ENCODE data around the gene SPATC1L.

DNA sequence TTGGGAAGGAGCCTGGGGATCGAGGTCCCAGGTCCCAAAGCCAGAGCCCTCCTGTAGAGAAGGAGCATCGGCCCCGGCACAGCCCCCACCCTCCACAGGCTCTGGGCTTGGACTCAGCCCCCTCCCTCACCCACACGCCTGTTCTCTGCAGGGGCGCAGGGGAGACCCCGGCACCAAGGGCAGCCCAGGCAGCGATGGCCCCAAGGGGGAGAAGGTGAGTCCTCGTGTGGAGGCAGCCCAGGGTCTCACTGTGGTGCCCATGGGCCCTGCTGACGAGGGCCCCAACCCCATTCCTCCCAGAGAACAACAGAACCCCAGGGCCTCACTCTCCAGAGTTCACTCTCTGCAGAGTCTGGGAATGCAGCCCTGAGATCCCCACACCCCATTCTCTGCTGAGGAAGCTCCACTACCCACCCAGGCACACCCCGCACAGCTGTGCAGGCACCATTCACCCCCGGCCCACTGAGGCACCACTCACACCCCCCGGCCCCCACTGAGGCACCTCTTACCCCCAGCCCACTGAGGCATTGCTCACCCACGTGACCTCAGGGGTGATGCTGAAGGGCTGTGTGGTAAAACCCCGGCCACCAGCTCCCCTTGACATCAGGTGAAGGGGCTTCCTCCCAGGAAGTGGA is 64.5 kb downstream of the SPATC1L start:
- TF ChIP-seq, protein P1, sequence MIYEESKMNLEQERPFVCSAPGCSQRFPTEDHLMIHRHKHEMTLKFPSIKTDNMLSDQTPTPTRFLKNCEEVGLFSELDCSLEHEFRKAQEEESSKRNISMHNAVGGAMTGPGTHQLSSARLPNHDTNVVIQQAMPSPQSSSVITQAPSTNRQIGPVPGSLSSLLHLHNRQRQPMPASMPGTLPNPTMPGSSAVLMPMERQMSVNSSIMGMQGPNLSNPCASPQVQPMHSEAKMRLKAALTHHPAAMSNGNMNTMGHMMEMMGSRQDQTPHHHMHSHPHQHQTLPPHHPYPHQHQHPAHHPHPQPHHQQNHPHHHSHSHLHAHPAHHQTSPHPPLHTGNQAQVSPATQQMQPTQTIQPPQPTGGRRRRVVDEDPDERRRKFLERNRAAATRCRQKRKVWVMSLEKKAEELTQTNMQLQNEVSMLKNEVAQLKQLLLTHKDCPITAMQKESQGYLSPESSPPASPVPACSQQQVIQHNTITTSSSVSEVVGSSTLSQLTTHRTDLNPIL (CRISPR knock-in tag; IDR thresholded peaks at IDR 0.05; ENCODE audit: low read depth) = no peak
- TF ChIP-seq ESRRG (CRISPR knock-in tag; IDR thresholded peaks at IDR 0.05) = no peak
